GM19023 (cell line): ENCODE measurements around the gene HHLA2.
"Not testable (repeated sequence)": the region's sequence is repeated elsewhere in the genome, so short reads cannot be mapped to it uniquely, and the experiment has no call there.

Source experiments
- ATAC-seq: cut with Tn5 transposase; IDR thresholded peaks from one replicate; pipeline ENCODE4 v1.9.1; 2021; ENCODE audit warnings: mild to moderate bottlenecking, moderate library complexity; ENCODE audit not compliant: unreplicated experiment

HHLA2 gene

DNA sequence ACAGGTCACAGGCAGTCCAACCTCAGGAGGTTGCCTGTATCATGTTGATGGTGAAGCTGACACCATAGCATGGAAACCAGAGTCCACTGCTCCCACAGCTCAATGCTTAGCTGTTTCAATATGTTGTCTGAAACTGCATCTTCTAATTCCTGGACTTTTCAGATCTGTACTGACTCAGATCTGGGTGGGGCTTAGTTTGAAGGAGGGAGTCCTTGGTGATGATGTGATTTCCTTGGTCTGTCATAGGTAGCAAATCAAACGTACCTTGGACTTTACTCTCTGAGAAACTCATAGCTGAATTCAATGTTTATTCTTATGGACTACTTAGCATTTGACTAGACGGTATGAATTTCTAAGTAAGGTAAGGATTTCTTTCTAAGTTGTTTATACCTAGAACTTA is at the start of gene HHLA2:
Gene HHLA2, plus strand, starts transcription at position 310 of the 400 bp plus-strand sequence. CDS start 55,266 bp downstream, outside the sequence.
- ATAC-seq, result peak; percentile 34

DNA sequence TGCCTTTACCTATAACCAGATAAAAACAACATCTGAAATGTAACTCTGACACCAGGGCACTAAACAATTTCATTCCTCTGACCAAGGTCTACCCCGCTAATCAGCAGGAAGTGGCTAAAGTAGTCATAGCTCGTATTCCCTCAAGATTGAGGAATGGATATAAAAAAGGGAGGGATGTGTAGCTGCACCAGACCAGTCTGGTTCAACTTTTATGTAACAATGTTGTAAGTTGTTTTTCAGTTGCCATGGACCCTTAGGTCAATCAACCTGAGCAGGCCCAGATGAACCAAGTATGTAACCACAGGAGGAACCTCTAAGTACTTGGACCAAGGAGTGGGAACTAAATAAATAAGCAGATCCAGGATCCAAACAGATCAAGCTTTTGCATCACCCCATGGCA is 45.7 kb upstream of the HHLA2 start:
- ATAC-seq, result no peak

- no peak for ATAC-seq
Observed at GRCh38 chr3:108251265-108251664, 45.1 kb upstream of the HHLA2 start.

DNA sequence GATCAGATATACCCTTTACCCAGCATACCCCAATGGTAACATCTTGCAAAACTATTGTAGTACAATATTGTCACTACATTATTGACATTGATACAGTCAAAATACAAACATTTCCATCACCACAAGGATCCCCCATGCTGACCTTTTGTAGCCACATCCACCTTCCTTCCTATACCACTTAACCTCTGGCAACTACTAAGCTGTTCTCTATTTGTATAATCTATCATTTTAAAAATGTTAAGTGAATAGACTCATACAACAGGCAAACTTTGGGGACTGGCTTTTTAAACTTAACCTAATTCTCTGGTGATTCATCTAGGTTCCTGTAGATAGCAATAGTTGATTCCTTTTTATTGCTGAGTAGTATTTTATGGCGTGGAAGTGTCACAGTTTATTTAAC is 44.5 kb upstream of the HHLA2 start:
- no peak for ATAC-seq

- ATAC-seq, result no peak
Observed at GRCh38 chr3:108255131-108255530, 41.2 kb upstream of the HHLA2 start.

GRCh38 chr3:108264534-108265298 is 31.6 kb upstream of the HHLA2 start:
- peak; percentile 77 for ATAC-seq

GRCh38 chr3:108268235-108268634 is 28.1 kb upstream of the HHLA2 start:
- not testable (repeated sequence) for ATAC-seq

GRCh38 chr3:108271626-108272025 is 24.7 kb upstream of the HHLA2 start:
- ATAC-seq, result no peak

- ATAC-seq, result not testable (repeated sequence)
Observed at GRCh38 chr3:108279066-108279465, 17.3 kb upstream of the HHLA2 start.

GRCh38 chr3:108280476-108280875 is 15.9 kb upstream of the HHLA2 start:
- ATAC-seq, result no peak

- ATAC-seq, result no peak
Observed at GRCh38 chr3:108281670-108282069, 14.7 kb upstream of the HHLA2 start.

GRCh38 chr3:108283006-108283405 is 13.3 kb upstream of the HHLA2 start:
- no peak for ATAC-seq

- ATAC-seq, result no peak
Observed at GRCh38 chr3:108283989-108284388, 12.4 kb upstream of the HHLA2 start.

- ATAC-seq, result no peak
Observed at GRCh38 chr3:108285176-108285575, 11.2 kb upstream of the HHLA2 start.

DNA sequence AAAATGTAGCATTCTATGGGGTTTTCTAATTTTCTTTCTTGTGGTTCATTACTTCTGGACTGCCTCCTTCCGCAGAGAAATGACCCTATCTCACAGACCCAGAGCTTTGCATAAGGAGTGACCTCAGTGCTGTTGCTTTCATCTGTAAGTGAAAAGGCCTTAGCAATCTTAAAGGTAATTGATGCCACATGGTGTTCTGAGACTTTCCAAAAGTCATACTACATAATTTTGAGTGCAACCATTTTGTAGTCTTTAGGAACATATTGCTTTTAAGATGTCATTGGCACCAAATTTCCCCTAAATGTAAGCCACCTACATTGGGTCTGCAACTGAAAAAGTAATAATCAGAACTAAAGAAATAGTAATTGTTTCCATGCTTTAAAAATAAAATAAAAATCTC is 9.2 kb upstream of the HHLA2 start:
- ATAC-seq, result peak; percentile 79

- ATAC-seq, result not testable (repeated sequence)
Observed at GRCh38 chr3:108288193-108288592, 8.2 kb upstream of the HHLA2 start.

DNA sequence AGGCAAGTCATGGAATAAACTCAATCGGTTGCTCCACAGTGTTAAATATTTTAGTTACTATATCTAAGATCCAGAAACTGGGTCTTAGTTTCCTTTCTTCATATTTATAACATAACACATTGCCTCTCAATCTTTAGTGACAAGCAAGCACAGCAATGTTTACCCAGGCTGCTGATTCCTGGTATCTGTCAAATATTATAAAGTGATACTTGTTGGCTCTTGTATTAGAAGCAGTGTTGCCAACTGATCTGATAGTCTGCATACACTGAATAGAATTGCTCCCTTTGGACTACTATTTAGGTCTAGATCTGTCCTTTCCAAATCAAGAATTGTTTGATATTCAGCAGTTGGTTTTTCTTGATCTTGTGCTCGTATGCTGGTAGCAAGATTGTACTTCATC is 7.2 kb upstream of the HHLA2 start:
- ATAC-seq, result no peak

GRCh38 chr3:108292450-108292849 is 3.9 kb upstream of the HHLA2 start:
- no peak for ATAC-seq

GRCh38 chr3:108292905-108293328 is 3.4 kb upstream of the HHLA2 start:
- peak; percentile 67 for ATAC-seq

DNA sequence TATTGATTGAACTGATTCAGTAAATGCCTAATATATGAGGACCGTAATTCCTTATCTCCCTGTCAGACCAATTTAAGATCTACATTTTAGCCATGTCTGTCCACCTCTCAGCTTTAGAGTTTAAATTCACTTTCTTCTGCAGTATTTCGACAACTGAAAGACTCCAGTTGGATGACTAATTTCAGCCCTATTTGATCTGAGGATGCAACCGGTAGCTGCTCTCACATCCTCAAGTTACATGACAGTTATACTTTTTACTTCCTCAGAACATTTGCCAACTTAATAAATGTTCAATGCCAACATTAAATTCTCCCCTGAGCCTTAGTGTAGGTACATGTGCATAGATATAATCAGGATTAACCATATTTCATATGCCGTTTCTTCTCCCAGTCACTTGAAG is 2.5 kb upstream of the HHLA2 start:
- ATAC-seq, result peak; percentile 50

GRCh38 chr3:108295421-108296175 is 750 bp upstream of the HHLA2 start:
- ATAC-seq, result no peak

DNA sequence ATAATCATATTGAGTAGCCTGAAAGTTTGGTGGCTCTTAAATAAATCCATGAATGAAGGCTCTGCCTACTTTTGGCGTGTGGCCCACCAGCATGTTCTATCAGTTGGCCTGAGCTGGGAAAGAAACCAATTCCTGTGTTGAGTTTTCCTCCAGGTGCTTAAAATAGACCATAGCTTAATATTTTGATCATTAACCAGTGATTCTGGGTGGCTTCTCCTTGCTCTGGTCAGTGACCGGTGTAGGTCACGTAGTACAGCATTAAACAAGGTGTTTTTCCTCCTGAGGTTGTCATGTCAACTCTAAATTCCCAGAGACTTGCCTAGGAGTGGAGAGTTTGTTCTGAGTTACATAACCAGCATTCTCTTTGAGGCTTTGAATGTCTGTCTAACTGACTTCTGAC is 1.3 kb downstream of the HHLA2 start:
- ATAC-seq, result no peak
